Measurements from ENCODE around the gene ARMC9.

DNA sequence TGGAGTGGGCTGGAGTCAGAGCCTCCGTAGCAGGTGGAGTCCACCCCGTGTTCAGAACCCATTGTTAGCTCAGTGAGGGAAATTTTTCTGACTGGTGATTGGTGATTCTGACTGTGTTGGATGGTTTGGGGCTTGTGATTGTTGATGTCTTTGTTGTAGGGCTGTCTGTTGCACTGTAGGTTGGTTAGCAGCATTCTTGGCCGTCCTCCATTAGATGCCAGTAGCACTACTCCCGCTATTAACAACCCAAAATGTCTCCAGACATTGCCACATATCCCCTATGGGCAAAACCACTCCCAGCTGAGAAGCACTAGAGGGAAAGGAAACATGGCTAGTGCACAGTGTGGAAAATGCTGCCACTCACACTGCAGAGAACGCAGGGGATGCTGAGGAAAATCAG is 51.7 kb downstream of the ARMC9 start:
- TF ChIP-seq CTCF (conservative IDR thresholded peaks at IDR 0.05; ENCODE audit: low read depth, low read length) (no peak), EZH2 (IDR thresholded peaks at IDR 0.05; ENCODE audit: borderline replicate concordance, low read depth, low read length, poor library complexity, severe bottlenecking) (no peak)
